Left lung (tissue), 10 donors: ENCODE measurements around the gene AFF2. TPM values are rescaled to one million over a fixed set of nuclear protein-coding genes. Genes with fewer than 3 reads are reported as not detected.

ENCODE experiments used
- ATAC-seq: fragments of 200-7000 bp; cut with Tn5 transposase; one replicate; pipeline ENCODE4 v1.9.1; 2020; ENCODE audit warnings: moderate library complexity
- DNase-seq, 4 donors: peaks; one replicate each; pipeline ENCODE4 v3.0.0-alpha.2; 2013 to 2020
- H3K27ac ChIP-seq, 2 donors: fragments of 200-600 bp; sonication (generic) in 1 of 2; one replicate each; pipeline versions ENCODE4 v1.5.0 to v1.8.0; 2020 to 2021
- H3K27me3 ChIP-seq, 2 donors: fragments of 200-600 bp; sonication (generic) in 1 of 2; one replicate each; pipeline versions ENCODE4 v1.5.0 to v1.8.0; 2020 to 2021
- H3K36me3 ChIP-seq, 2 donors: fragments of 200-600 bp; sonication (generic) in 1 of 2; one replicate each; pipeline versions ENCODE4 v1.5.0 to v1.8.0; 2020 to 2021
- H3K4me1 ChIP-seq, 2 donors: fragments of 200-600 bp; one replicate each; pipeline ENCODE4 v1.8.0; 2021
- H3K4me3 ChIP-seq, 2 donors: fragments of 200-600 bp; sonication (generic) in 1 of 2; one replicate each; pipeline versions ENCODE4 v1.5.0 to v1.8.0; 2020 to 2021; ENCODE audit warnings: mild to moderate bottlenecking in 1 of 2
- H3K9me3 ChIP-seq, 2 donors: fragments of 200-600 bp; sonication (generic) in 1 of 2; one replicate each; pipeline versions ENCODE4 v1.5.0 to v1.8.0; 2020 to 2021
- CTCF ChIP-seq, 2 donors: fragments of 200-600 bp; sonication (generic) in 1 of 2; IDR thresholded peaks; one replicate each; pipeline versions ENCODE4 v1.5.0 to v1.8.0; 2021; ENCODE audit warnings: antibody characterized with exemption in 2 of 2
- intact Hi-C, 2 donors: fragments of 100-400 bp; cut with DNase I; formaldehyde crosslinking; loops; one replicate each; pipeline versions ENCODE4 v1.11.2 to v1.14.2; 2022
- polyA plus RNA-seq, 6 donors: library from polyadenylated mRNA; unstranded; fragments of 120-200 nt; gene quantifications; one replicate each; pipeline ENCODE4 v1.2.1, GENCODE V29; 2013; ENCODE audit not compliant: insufficient read length in 6 of 6
- total RNA-seq, 2 donors: library from RNA; stranded (reverse); fragmentation: NEBNext Ultra II Directional; extraction: Animal tissue kit (Norgen Biotek cat#: 25700); gene quantifications; one replicate each; pipeline ENCODE4 v1.2.1, GENCODE V29; 2021
- donor health status: DM: no; HTN: yes; CAD: no.
- donor health status: DM: no; HTN: no; CAD: no.

The AFF2 gene
- total and polyA plus RNA-seq, 8 donors = 4.8 to 10.2 (median 5.7) TPM

GRCh38 chrX:148593146-148593545 is 92.7 kb downstream of the AFF2 start:
- Histone ChIP-seq H3K27ac (no peak overlapping the region), H3K27me3 (peaks cover 0 to 9% of the 10 kb centered on the region in 2 donors), H3K36me3 (no peaks in the 10 kb centered on the region), H3K4me1 (no peaks in the 10 kb centered on the region), H3K4me3 (no peak overlapping the region), H3K9me3 (no peaks in the 10 kb centered on the region)
- intact Hi-C loops = no loop called here
- no peak for ATAC-seq
- DNase-seq = no peak
- no peak for TF ChIP-seq CTCF (IDR thresholded peaks at IDR 0.05)

GRCh38 chrX:148593987-148594386 is 93.6 kb downstream of the AFF2 start:
- no peak for TF ChIP-seq CTCF (IDR thresholded peaks at IDR 0.05)
- Histone ChIP-seq H3K27ac (no peak overlapping the region), H3K9me3 (no peaks in the 10 kb centered on the region), H3K4me3 (no peak overlapping the region), H3K36me3 (no peaks in the 10 kb centered on the region), H3K4me1 (no peaks in the 10 kb centered on the region), H3K27me3 (peaks cover 0 to 9% of the 10 kb centered on the region in 2 donors)
- DNase-seq = no peak
- intact Hi-C loops = no loop called here
- no peak for ATAC-seq

GRCh38 chrX:148599404-148599803 is 99.0 kb downstream of the AFF2 start:
- Histone ChIP-seq H3K4me1 (no peaks in the 10 kb centered on the region), H3K27ac (no peak overlapping the region), H3K4me3 (no peak overlapping the region), H3K27me3 (peaks cover 0 to 7% of the 10 kb centered on the region in 2 donors), H3K9me3 (no peaks in the 10 kb centered on the region), H3K36me3 (no peaks in the 10 kb centered on the region)
- DNase-seq (no peak), ATAC-seq (no peak)
- no peak for TF ChIP-seq CTCF (IDR thresholded peaks at IDR 0.05)
- intact Hi-C loops = no loop called here

- Histone ChIP-seq H3K27me3 (peaks cover 0 to 2% of the 10 kb centered on the region in 2 donors), H3K4me1 (no peaks in the 10 kb centered on the region), H3K36me3 (no peaks in the 10 kb centered on the region), H3K4me3 (no peak overlapping the region), H3K9me3 (no peaks in the 10 kb centered on the region), H3K27ac (no peak overlapping the region)
- no peak for TF ChIP-seq CTCF (IDR thresholded peaks at IDR 0.05)
- intact Hi-C loops = no loop called here
- DNase-seq = no peak
- no peak for ATAC-seq
Measured at GRCh38 chrX:148600131-148600530, 99.7 kb downstream of the AFF2 start.

- no peak for DNase-seq
- ATAC-seq = no peak
- TF ChIP-seq CTCF (IDR thresholded peaks at IDR 0.05) = no peak
Measured at GRCh38 chrX:148600581-148600980, 100.2 kb downstream of the AFF2 start.

More at GRCh38 chrX:148600581-148600980, 100.2 kb downstream of the AFF2 start:
- intact Hi-C loops = no loop called here
- peaks cover 0 to 2% of the 10 kb centered on the region in 2 donors for H3K27me3 ChIP-seq
- no peak overlapping the region for H3K4me3 ChIP-seq
- no peaks in the 10 kb centered on the region for H3K9me3 ChIP-seq
- no peak overlapping the region for H3K27ac ChIP-seq
- no peaks in the 10 kb centered on the region for H3K36me3 ChIP-seq
- no peaks in the 10 kb centered on the region for H3K4me1 ChIP-seq
